A549 (cell line): ENCODE results near the gene TMUB2. TPM values are rescaled to one million over a fixed set of nuclear protein-coding genes. Genes with fewer than 3 reads are reported as not detected.

Source experiments
- ATAC-seq, 2 experiments: fragments of 200-7000 bp in 1 of 2; fragments of >200 bp in 1 of 2; cut with Nextera tagmentation in 1 of 2; cut with Tn5 transposase in 1 of 2; 3 replicates each; pipeline versions ENCODE4 v1.8.0 to v1.9.1; 2018 to 2020; ENCODE audit warnings: mild to moderate bottlenecking in 1 of 2, moderate library complexity in 1 of 2
- CTCF ChIA-PET: fragments of 300-600 bp; sonication (Branson Sonifier 250); formaldehyde crosslinking; extraction: SDS; loops from one replicate; lab custom pipeline; 2021; ENCODE audit warnings: antibody characterized with exemption, inconsistent platforms; lab: Yijun Ruan, JAX
- POLR2A ChIA-PET: fragments of 350-600 bp; formaldehyde crosslinking; extraction: SDS; loops from one replicate; lab custom pipeline; 2021; ENCODE audit warnings: antibody characterized with exemption, inconsistent platforms; lab: Yijun Ruan, JAX
- DNase-seq, 2 experiments: peaks; one replicate each; pipeline versions ENCODE4 v3.0.0 to v3.0.0-alpha.2; 2011 to 2016; ENCODE audit warnings: low read depth in 1 of 2, low spot score in 1 of 2
- FAIRE-seq: peaks from 2 replicates; lab custom pipeline; 2011; peaks lifted over from hg19 to GRCh38; lab: Jason Lieb, UNC
- H3K27ac ChIP-seq, 2 experiments: fragments of >200 bp; sonication (Bioruptor Twin); formaldehyde crosslinking; 3 replicates each; pipeline ENCODE4 v1.5.1; 2016 to 2017
- H3K4me1 ChIP-seq: fragments of >200 bp; sonication (Bioruptor Twin); formaldehyde crosslinking; 3 replicates; pipeline ENCODE4 v1.6.1; 2016
- H3K4me2 ChIP-seq: fragments of >200 bp; sonication (Bioruptor Twin); formaldehyde crosslinking; 3 replicates; pipeline ENCODE4 v1.6.1; 2016
- H3K4me3 ChIP-seq: fragments of >200 bp; sonication (Bioruptor Twin); formaldehyde crosslinking; 3 replicates; pipeline ENCODE4 v1.5.1; 2016
- H3K9me3 ChIP-seq: fragments of >200 bp; sonication (Bioruptor Twin); formaldehyde crosslinking; 3 replicates; pipeline ENCODE4 v1.6.1; 2016
- BHLHE40 ChIP-seq: IDR thresholded peaks from 2 replicates; pipeline ENCODE4 v1.6.1; 2012; ENCODE audit warnings: low read depth, low read length, inconsistent platforms
- CBX2 ChIP-seq: fragments of 200-600 bp; sonication (generic); IDR thresholded peaks from 2 replicates; pipeline ENCODE4 v1.6.1; 2016; ENCODE audit warnings: low read depth, mild to moderate bottlenecking, borderline replicate concordance
- CEBPB ChIP-seq, 2 experiments: fragments of >200 bp in 1 of 2; sonication (Bioruptor Twin) in 1 of 2; formaldehyde crosslinking in 1 of 2; IDR thresholded peaks; 2 replicates each; pipeline ENCODE4 v1.6.1; 2012 to 2016
- CHD4 ChIP-seq: fragments of 200-600 bp; sonication (generic); IDR thresholded peaks from 2 replicates; pipeline ENCODE4 v1.6.1; 2016; ENCODE audit warnings: antibody characterized with exemption, mild to moderate bottlenecking, borderline replicate concordance
- ELK1 ChIP-seq: fragments of 150-350 bp; IDR thresholded peaks from 2 replicates; pipeline ENCODE4 v1.6.1; 2014; ENCODE audit warnings: low read depth, mild to moderate bottlenecking, low read length
- EP300 ChIP-seq, 2 experiments: fragments of >200 bp; sonication (Bioruptor Twin); formaldehyde crosslinking; IDR thresholded peaks; 2 replicates in 1 of 2; 3 replicates in 1 of 2; pipeline ENCODE4 v1.6.1; 2016 to 2017
- FOSL2 ChIP-seq, 2 experiments: fragments of 450-650 bp in 1 of 2; fragments of >200 bp in 1 of 2; sonication (Bioruptor Twin) in 1 of 2; formaldehyde crosslinking; IDR thresholded peaks; 2 replicates each; pipeline versions ENCODE4 v1.5.0 to v1.6.1; 2016 to 2020; ENCODE audit warnings: mild to moderate bottlenecking in 1 of 2, moderate library complexity in 1 of 2
- HEYL ChIP-seq: fragments of 250-450 bp; sonication (Bioruptor Pico); IDR thresholded peaks from 2 replicates; pipeline ENCODE4 v1.8.0; 2021; ENCODE audit warnings: mild to moderate bottlenecking, moderate library complexity
- HOXB5 ChIP-seq: fragments of 250-450 bp; sonication (Bioruptor Pico); IDR thresholded peaks from 2 replicates; pipeline ENCODE4 v1.5.0; 2020; ENCODE audit warnings: mild to moderate bottlenecking, moderate library complexity
- KDM5A ChIP-seq: fragments of 200-600 bp; sonication (generic); IDR thresholded peaks from 2 replicates; pipeline ENCODE4 v1.6.1; 2016; ENCODE audit warnings: antibody characterized with exemption, mild to moderate bottlenecking
- MAFK ChIP-seq: fragments of 450-650 bp; IDR thresholded peaks from 2 replicates; pipeline ENCODE4 v1.6.1; 2014; ENCODE audit not compliant: partially characterized antibody
- NPAS2 ChIP-seq: fragments of 250-450 bp; sonication (Bioruptor Pico); IDR thresholded peaks from 2 replicates; pipeline ENCODE4 v1.8.0; 2022; ENCODE audit warnings: mild to moderate bottlenecking, moderate library complexity, borderline replicate concordance
- PBX3 ChIP-seq: IDR thresholded peaks from 2 replicates; pipeline ENCODE4 v1.6.1; 2012
- RARB ChIP-seq: fragments of 250-450 bp; sonication (Bioruptor Pico); IDR thresholded peaks from 2 replicates; pipeline ENCODE4 v1.8.0; 2021; ENCODE audit warnings: mild to moderate bottlenecking, moderate library complexity
- ZFP36 ChIP-seq: fragments of 450-650 bp; IDR thresholded peaks from 2 replicates; pipeline ENCODE4 v1.6.1; 2014; ENCODE audit warnings: borderline replicate concordance; ENCODE audit not compliant: partially characterized antibody
- ZSCAN20 ChIP-seq: fragments of 250-450 bp; sonication (Bioruptor Pico); IDR thresholded peaks from 2 replicates; pipeline ENCODE4 v1.8.0; 2022; ENCODE audit warnings: mild to moderate bottlenecking, moderate library complexity
- WGBS: methylation state at CpG from one replicate; pipeline ENCODE4 v1.1.6; 2017; ENCODE audit errors: missing lambda C conversion rate; 5-methylcytosine and 5-hydroxymethylcytosine counted together
- polyA plus RNA-seq, 4 experiments: library from polyadenylated mRNA; depleted of rRNA in 3 of 4; stranded (reverse); fragments of >200 nt; fragmentation: RNase III in 1 of 4; extraction: RNeasy Plus Mini Kit Qiagen cat#74134 plus additional on column Dnase treatment in 1 of 4; gene quantifications; 2 replicates in 3 of 4; 3 replicates in 1 of 4; pipeline ENCODE4 v1.2.3, GENCODE V29; 2011 to 2017
- TF ChIP-seq, protein P1 (sequence below): fragments of 250-450 bp; sonication (Bioruptor Pico); IDR thresholded peaks from 2 replicates; pipeline ENCODE4 v1.5.0; 2021; ENCODE audit warnings: mild to moderate bottlenecking, moderate library complexity, borderline replicate concordance
- TF ChIP-seq, protein P2 (sequence below): fragments of >200 bp; sonication (Bioruptor Twin); formaldehyde crosslinking; IDR thresholded peaks from 3 replicates; pipeline ENCODE4 v1.5.1; 2016

Gene TMUB2
- polyA plus RNA-seq, 2 of the 4 experiments (the other 2 are of a cell fraction) = 36.2 to 42.0 TPM

DNA sequence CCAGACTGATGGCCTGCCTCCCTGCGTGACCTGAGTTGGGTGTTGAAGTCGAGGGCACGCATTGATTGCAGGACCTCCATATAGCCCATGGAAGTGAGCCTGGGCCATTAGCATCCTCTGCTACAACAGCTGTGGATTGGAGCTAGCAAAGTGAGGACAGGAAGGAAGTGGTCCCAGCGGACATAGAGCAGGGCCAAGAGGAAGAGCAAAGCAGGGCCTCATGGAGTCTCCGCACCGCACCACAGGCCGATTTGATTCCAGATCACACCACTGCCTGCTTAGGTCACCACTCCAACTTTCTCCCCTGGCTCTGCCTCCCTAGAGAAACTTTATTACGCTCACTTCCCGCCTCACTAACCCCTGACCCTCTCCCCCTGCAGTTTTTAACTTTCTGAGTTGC is 43.4 kb downstream of the TMUB2 start:
- Histone ChIP-seq H3K9me3 (no peaks in the 10 kb centered on the region), H3K4me2 (no peak overlapping the region), H3K27ac (no peak overlapping the region), H3K4me1 (peaks cover 4% of the 10 kb centered on the region; the same call in 2 of the 3 replicates), H3K4me3 (no peak overlapping the region)
- no peak for FAIRE-seq
- CTCF ChIA-PET = interaction anchor here (0.6 to 2.4 kb wide), 6 partner anchors 8 to 192 kb away, joined by 4 to 14 read pairs (median 8); partner anchors contain the start of gene UBTF
- DNase-seq = no peak
- ATAC-seq = peak; percentile 33 to 43; a peak in 4 of 6 replicates
- 88% methylated on average over 9 of the region's 9 CpGs for WGBS
- TF ChIP-seq, protein P1, sequence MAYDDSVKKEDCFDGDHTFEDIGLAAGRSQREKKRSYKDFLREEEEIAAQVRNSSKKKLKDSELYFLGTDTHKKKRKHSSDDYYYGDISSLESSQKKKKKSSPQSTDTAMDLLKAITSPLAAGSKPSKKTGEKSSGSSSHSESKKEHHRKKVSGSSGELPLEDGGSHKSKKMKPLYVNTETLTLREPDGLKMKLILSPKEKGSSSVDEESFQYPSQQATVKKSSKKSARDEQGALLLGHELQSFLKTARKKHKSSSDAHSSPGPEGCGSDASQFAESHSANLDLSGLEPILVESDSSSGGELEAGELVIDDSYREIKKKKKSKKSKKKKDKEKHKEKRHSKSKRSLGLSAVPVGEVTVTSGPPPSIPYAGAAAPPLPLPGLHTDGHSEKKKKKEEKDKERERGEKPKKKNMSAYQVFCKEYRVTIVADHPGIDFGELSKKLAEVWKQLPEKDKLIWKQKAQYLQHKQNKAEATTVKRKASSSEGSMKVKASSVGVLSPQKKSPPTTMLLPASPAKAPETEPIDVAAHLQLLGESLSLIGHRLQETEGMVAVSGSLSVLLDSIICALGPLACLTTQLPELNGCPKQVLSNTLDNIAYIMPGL (CRISPR knock-in tag) = no peak
- no peak for TF ChIP-seq ZFP36
- no peak for TF ChIP-seq MAFK
- no peak for TF ChIP-seq KDM5A
- TF ChIP-seq CBX2 = no peak
- no peak for TF ChIP-seq EP300 (IDR thresholded peaks at IDR 0.05)
- POLR2A ChIA-PET = interaction anchor here (1.1 to 1.6 kb wide), 2 partner anchors 8 to 10 kb away, joined by 4 read pairs; partner anchors contain the start of gene UBTF

DNA sequence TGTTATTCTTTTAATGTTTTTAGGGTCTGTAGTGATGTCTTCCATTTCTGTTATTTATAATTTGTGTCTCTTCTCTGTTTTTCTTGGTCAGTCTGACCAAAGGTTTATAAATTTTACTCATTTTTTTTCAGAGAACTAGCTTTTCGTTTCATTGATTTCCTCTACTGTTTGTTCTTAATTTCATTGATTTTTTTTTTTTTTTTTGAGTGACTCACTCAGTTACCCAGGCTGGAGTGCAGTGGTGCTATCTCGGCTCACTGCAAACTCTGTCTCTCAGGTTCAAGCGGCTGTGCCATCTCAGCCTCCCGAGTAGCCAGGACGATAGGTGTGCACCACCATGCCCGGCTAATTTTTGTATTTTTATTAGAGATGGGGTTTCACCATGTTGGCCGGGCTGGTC is 45.3 kb downstream of the TMUB2 start:
- no peak overlapping the region for H3K4me3 ChIP-seq
- FAIRE-seq (no peak), ATAC-seq (no peak), DNase-seq (no peak)
- ChIA-PET CTCF (interaction anchor here (1.6 kb wide), 1 partner anchor 99 kb away, joined by 6 read pairs; no protein-coding TSS in a partner anchor), POLR2A (interaction anchor here (0.6 kb wide), 1 partner anchor 19 kb away, joined by 3 read pairs; no protein-coding TSS in a partner anchor)
- no peak for TF ChIP-seq HOXB5
- no peak for TF ChIP-seq NPAS2
- no peak for TF ChIP-seq HEYL (CRISPR knock-in tag)
- no peak for TF ChIP-seq RARB (CRISPR knock-in tag)
- TF ChIP-seq CEBPB (IDR thresholded peaks at IDR 0.05) = no peak
- TF ChIP-seq CHD4 = no peak
- TF ChIP-seq ZSCAN20 (CRISPR knock-in tag) = no peak
- TF ChIP-seq BHLHE40 = no peak
- no peak for TF ChIP-seq ELK1
- no peak for TF ChIP-seq CBX2
- H3K4me2 ChIP-seq = no peak overlapping the region
- H3K27ac ChIP-seq = no peak overlapping the region
- no peaks in the 10 kb centered on the region for H3K9me3 ChIP-seq
- 79% methylated on average over 7 of the region's 7 CpGs for WGBS
- peaks cover 12% of the 10 kb centered on the region; the same call in 2 of the 3 replicates for H3K4me1 ChIP-seq

DNA sequence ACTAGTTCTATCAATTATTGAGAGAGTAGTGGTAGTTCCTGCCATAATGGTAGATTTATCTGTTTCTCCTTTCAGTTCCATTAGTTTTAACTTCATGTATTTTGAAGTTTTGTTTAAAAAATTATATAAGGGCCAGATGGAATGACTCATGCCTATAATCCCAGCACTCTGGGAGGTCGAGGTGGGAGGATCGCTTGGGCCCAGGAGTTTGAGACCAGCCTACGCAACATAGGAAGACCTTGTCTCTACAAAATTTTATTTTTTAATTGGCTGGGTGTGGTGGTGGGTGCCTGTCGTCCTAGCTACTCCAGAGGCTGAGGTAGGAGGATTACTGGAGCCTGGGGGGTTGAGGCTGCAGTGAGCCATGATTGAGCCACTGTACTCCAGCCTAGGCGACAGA is 46.8 kb downstream of the TMUB2 start:
- ATAC-seq (no peak), FAIRE-seq (no peak), DNase-seq (no peak)
- TF ChIP-seq FOSL2 (IDR thresholded peaks at IDR 0.05) (no peak), FOSL2 (CRISPR knock-in tag; IDR thresholded peaks at IDR 0.05) (0 out of 2 replicates have a peak, but pooled peaks have one; percentile 7), ZFP36 (no peak), PBX3 (no peak)
- TF ChIP-seq, protein P2, sequence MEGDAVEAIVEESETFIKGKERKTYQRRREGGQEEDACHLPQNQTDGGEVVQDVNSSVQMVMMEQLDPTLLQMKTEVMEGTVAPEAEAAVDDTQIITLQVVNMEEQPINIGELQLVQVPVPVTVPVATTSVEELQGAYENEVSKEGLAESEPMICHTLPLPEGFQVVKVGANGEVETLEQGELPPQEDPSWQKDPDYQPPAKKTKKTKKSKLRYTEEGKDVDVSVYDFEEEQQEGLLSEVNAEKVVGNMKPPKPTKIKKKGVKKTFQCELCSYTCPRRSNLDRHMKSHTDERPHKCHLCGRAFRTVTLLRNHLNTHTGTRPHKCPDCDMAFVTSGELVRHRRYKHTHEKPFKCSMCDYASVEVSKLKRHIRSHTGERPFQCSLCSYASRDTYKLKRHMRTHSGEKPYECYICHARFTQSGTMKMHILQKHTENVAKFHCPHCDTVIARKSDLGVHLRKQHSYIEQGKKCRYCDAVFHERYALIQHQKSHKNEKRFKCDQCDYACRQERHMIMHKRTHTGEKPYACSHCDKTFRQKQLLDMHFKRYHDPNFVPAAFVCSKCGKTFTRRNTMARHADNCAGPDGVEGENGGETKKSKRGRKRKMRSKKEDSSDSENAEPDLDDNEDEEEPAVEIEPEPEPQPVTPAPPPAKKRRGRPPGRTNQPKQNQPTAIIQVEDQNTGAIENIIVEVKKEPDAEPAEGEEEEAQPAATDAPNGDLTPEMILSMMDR = no peak
- ChIA-PET CTCF (interaction anchor here (0.9 to 1.5 kb wide), 2 partner anchors 8 to 12 kb away, joined by 4 to 5 read pairs; no protein-coding TSS in a partner anchor), POLR2A (no interaction called here)
- no peaks in the 10 kb centered on the region for H3K9me3 ChIP-seq
- peaks cover 12% of the 10 kb centered on the region; the same call in 2 of the 3 replicates for H3K4me1 ChIP-seq
- WGBS = 58% methylated on average over 5 of the region's 5 CpGs
- no peak overlapping the region for H3K27ac ChIP-seq
- H3K4me2 ChIP-seq = no peak overlapping the region
- H3K4me3 ChIP-seq = no peak overlapping the region
